Lower leg skin (tissue), 4 donors: Measurements from ENCODE around the gene PALB2. TPM values are rescaled to one million over a fixed set of nuclear protein-coding genes. Genes with fewer than 3 reads are reported as not detected.

Experiments used
- DNase-seq, 2 donors: peaks; one replicate each; pipeline ENCODE4 v3.0.0-alpha.2; 2019; ENCODE audit warnings: low spot score in 2 of 2
- H3K4me3 ChIP-seq: fragments of 200-600 bp; sonication (generic); 2 replicates; pipeline ENCODE4 v1.5.1; 2017; ENCODE audit warnings: mild to moderate bottlenecking, low read depth; ENCODE audit not compliant: poor library complexity, severe bottlenecking
- POLR2A ChIP-seq, 2 donors: fragments of 450-650 bp; IDR thresholded peaks; one replicate each; pipeline ENCODE4 v1.6.1; 2016 to 2017; ENCODE audit warnings: antibody characterized with exemption in 2 of 2, mild to moderate bottlenecking in 1 of 2, moderate library complexity in 1 of 2
- WGBS, 2 donors: methylation state at CpG; one replicate each; pipeline ENCODE4 v1.1.5; 2018; 5-methylcytosine and 5-hydroxymethylcytosine counted together
- intact Hi-C: fragments of 100-400 bp; cut with DNase I; formaldehyde crosslinking; loops from one replicate; pipeline ENCODE4 v1.15.0; 2023; ENCODE audit warnings: low total_unique reads
- total RNA-seq, 4 donors: library from RNA; depleted of rRNA; stranded (reverse); fragments of >200 nt; gene quantifications; one replicate each; pipeline ENCODE4 v1.1.0, GENCODE V29; 2016
- TF ChIP-seq, protein P1 (sequence below), 3 donors: fragments of 450-650 bp; IDR thresholded peaks; one replicate each; pipeline ENCODE4 v1.5.1; 2016; ENCODE audit warnings: antibody characterized with exemption in 3 of 3, mild to moderate bottlenecking in 3 of 3, moderate library complexity in 2 of 3

Gene PALB2
- total RNA-seq, 4 donors from 2014 or later: 10.9 to 16.3 (median 13.0) TPM

DNA sequence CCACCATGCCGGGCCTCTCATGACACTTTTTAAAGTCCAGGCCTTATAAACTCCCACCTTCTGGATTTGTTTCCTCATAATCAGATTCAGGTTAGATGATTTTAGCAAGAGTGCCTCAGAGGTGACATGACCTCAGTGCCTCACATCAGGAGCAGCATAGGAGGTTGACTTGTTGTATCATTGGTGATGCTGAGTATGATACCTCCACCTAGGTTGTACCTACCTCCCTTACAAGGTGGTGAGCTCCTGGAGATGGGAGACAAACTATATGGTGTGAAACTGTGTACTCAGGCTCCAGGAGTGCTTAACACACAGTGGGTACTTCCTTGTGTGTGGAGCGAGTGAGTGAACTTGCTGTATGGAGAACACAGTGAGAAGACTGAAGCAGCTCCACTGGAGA, 63.6 kb downstream of the PALB2 start:
- no peak overlapping the region for H3K4me3 ChIP-seq
- WGBS, 2 donors: 92 to 94% methylated on average over 2 of the region's 2 CpGs
- intact Hi-C loops: no loop called here

DNA sequence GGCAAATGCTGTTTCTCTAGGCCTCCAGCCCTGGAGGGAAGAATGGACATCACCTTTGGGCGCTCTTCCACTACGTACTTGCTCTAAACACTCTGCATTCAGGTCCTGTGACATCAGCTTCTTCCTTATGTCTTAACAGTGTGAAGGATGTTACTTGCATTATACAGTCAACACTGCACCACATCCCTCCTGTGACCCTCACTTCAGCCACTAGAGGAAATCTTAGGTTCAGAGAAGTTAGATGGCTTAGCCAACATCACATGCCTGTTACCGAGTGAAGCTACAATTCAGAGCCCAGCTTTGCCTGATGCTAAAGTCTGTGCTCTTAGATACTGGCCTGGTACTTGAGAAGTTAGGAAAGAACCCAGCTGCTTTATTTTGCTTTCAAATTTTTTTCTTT, 65.3 kb downstream of the PALB2 start:
- intact Hi-C loops: no loop called here
- TF ChIP-seq POLR2A (IDR thresholded peaks at IDR 0.05): no peak
- TF ChIP-seq, protein P1, sequence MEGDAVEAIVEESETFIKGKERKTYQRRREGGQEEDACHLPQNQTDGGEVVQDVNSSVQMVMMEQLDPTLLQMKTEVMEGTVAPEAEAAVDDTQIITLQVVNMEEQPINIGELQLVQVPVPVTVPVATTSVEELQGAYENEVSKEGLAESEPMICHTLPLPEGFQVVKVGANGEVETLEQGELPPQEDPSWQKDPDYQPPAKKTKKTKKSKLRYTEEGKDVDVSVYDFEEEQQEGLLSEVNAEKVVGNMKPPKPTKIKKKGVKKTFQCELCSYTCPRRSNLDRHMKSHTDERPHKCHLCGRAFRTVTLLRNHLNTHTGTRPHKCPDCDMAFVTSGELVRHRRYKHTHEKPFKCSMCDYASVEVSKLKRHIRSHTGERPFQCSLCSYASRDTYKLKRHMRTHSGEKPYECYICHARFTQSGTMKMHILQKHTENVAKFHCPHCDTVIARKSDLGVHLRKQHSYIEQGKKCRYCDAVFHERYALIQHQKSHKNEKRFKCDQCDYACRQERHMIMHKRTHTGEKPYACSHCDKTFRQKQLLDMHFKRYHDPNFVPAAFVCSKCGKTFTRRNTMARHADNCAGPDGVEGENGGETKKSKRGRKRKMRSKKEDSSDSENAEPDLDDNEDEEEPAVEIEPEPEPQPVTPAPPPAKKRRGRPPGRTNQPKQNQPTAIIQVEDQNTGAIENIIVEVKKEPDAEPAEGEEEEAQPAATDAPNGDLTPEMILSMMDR (IDR thresholded peaks at IDR 0.05): no peak
- 87 to 89% methylated on average over 3 of the region's 3 CpGs for WGBS, 2 donors

More for the DNA sequence above, 63.6 kb downstream of the PALB2 start:
- no peak for DNase-seq
- TF ChIP-seq POLR2A (IDR thresholded peaks at IDR 0.05): no peak
- TF ChIP-seq, protein P1 (IDR thresholded peaks at IDR 0.05): no peak

DNA sequence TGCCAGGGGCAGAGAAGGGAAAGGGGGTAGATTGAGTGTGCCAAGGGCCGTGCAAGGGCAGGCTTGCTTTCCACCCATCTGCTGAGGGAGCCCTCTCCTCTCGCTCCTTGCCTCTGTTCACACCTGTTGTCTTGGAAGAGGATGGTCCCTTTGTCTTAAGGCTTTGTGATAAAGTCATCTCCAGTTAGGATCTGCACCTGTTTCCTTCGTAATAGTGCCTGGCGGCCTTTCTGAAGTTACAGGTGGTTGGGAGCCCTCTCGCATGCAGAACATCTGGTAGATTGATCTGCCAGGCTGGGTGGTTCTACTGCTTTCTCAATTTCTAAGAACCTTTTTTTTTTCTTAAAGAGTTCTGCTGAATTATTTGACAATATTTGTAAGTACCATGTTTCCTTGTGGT, 67.3 kb downstream of the PALB2 start:
- intact Hi-C loops: no loop called here
- no peak overlapping the region for H3K4me3 ChIP-seq
- TF ChIP-seq POLR2A (IDR thresholded peaks at IDR 0.05): no peak
- 76 to 86% methylated on average over 5 of the region's 5 CpGs for WGBS, 2 donors
- DNase-seq: no peak

More for the DNA sequence above, 65.3 kb downstream of the PALB2 start:
- DNase-seq: no peak
- no peak overlapping the region for H3K4me3 ChIP-seq

DNA sequence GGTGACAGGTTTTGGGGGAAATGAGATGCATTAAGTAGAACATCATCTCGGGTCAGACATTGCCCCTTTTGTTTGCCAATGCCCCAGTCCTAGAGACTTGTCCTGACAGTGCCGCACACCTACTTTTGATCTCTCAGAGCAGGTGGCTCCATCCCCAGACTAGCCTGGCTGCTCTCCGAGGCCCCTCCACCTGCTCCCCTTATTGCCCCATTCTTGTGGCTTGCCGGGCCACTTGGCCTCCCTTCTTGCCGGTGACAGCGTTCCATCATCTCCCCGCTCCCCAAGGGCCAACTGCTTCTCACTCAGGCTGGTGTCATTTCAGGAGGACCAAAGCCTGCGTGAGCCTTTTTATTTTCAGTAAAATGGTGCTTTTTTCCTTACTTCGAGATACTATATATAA, 68.7 kb downstream of the PALB2 start:
- intact Hi-C loops: no loop called here
- no peak for DNase-seq
- TF ChIP-seq, protein P1 (IDR thresholded peaks at IDR 0.05): no peak
- TF ChIP-seq POLR2A (IDR thresholded peaks at IDR 0.05): no peak
- WGBS, 2 donors: 92 to 95% methylated on average over 9 of the region's 9 CpGs
- H3K4me3 ChIP-seq: no peak overlapping the region

DNA sequence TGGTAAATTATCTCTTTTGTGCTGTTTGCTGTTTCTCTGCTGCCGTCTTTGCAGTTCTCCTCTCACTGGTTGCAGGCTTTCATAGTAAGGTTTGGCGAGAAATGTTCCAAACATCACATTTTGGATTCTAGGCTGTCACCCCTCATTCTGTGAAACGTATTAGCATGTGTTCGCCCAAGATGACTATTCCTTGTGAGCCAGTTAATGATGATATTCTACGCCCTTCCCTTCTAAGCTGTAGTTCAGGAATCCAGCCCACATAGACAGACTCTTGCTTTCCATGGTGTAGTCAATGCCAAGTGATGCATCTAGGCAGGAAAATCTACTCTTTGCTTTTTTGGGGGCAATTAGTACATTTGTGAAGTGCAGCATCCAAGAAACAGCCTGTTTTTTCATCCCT, 69.2 kb downstream of the PALB2 start:
- DNase-seq: no peak
- TF ChIP-seq POLR2A (IDR thresholded peaks at IDR 0.05): no peak
- TF ChIP-seq, protein P1 (IDR thresholded peaks at IDR 0.05): no peak
- H3K4me3 ChIP-seq: no peak overlapping the region
- WGBS, 2 donors: 94 to 97% methylated on average over 5 of the region's 5 CpGs
- intact Hi-C loops: no loop called here

DNA sequence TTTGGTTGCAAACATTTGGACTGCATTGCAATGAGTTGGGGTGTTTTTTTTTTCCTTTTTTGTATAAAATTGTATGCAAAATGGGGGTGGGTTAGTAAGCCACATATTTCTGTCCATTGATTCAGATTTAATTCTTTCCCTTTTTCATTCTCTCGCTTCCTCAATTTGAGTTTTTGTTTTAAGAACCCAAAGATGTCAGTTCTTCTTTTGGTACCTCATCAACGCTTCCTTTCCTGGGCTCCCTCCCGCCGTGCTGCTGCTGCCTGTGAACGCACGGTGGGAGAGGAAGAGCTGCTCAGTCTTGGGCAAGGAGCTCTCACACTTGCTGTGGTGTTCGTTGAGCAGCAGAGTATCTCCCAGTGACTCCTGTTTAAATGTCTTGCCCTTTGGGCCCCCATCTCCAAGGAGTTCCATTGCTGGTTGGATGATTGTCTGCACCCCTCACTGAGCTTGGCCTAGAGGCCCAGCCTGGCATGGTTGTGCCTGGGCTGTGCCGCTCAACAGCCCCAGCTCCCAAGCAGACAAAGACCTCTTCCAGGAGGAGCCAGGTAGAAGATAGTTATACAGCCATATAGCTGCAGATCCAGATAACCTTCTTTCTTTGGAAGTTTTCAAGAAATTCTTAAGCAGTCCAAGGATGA, 70.0 kb downstream of the PALB2 start:
- WGBS, 2 donors: 92 to 96% methylated on average over 8 of the region's 8 CpGs
- DNase-seq: no peak
- TF ChIP-seq, protein P1 (IDR thresholded peaks at IDR 0.05): no peak
- no peak for TF ChIP-seq POLR2A (IDR thresholded peaks at IDR 0.05)
- intact Hi-C loops: no loop called here
- no peak overlapping the region for H3K4me3 ChIP-seq
